ENCODE measurements around the gene SENP6. TPM values are rescaled to one million over a fixed set of nuclear protein-coding genes. Genes with fewer than 3 reads are reported as not detected.

Gene SENP6, protein sequence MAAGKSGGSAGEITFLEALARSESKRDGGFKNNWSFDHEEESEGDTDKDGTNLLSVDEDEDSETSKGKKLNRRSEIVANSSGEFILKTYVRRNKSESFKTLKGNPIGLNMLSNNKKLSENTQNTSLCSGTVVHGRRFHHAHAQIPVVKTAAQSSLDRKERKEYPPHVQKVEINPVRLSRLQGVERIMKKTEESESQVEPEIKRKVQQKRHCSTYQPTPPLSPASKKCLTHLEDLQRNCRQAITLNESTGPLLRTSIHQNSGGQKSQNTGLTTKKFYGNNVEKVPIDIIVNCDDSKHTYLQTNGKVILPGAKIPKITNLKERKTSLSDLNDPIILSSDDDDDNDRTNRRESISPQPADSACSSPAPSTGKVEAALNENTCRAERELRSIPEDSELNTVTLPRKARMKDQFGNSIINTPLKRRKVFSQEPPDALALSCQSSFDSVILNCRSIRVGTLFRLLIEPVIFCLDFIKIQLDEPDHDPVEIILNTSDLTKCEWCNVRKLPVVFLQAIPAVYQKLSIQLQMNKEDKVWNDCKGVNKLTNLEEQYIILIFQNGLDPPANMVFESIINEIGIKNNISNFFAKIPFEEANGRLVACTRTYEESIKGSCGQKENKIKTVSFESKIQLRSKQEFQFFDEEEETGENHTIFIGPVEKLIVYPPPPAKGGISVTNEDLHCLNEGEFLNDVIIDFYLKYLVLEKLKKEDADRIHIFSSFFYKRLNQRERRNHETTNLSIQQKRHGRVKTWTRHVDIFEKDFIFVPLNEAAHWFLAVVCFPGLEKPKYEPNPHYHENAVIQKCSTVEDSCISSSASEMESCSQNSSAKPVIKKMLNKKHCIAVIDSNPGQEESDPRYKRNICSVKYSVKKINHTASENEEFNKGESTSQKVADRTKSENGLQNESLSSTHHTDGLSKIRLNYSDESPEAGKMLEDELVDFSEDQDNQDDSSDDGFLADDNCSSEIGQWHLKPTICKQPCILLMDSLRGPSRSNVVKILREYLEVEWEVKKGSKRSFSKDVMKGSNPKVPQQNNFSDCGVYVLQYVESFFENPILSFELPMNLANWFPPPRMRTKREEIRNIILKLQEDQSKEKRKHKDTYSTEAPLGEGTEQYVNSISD
- total RNA-seq = 59.8 and 89.5 TPM in 2 replicates

DNA sequence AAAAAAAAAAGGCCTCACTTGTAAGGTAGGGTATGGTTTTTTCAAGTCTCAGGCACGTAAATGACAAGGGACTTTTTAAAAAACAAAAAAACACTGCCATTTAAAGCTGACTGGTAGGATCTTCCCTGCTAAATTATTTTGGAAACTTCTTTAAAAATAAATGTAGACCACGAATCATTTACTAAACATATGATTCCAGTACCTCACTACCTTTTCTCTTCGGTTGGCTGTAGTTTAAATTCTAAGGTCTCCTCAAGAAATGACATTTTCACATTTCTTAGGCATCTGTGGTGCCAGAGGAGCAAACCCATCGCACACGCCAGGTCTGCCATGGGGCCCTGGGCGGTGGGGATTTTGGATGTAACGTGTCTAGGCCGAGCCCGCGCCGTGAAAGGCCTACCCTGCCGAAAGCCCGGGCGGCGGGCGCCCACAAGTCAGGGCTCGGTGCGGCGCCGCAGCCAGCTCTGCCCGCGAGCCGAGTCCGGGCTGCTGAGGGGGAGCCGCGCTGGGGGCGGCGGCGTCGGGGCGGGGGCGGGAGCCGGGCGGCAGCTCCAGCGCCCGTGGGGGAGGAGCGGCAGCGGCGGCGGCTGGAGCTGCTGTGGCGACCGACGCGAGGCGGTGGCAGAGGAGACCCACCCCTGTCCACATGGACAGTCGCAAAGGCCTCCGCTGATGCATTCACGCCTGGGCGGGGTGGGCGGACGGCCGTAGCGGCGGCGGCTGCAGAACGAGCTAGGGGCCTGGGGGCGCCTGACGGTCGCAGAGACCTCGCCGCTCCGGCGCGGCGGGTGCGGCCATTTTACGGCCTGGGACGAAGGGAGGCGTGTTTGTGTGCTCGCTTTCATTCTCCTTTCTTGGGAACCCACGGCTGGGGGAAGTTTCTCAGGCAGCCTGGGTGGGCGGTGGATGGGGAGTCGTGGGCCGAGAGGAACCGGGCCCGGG is at the start of gene SENP6:
Gene SENP6, plus strand, starts transcription at position 577 of the 942 bp plus-strand sequence. CDS start 645 bp downstream, outside the sequence.

DNA sequence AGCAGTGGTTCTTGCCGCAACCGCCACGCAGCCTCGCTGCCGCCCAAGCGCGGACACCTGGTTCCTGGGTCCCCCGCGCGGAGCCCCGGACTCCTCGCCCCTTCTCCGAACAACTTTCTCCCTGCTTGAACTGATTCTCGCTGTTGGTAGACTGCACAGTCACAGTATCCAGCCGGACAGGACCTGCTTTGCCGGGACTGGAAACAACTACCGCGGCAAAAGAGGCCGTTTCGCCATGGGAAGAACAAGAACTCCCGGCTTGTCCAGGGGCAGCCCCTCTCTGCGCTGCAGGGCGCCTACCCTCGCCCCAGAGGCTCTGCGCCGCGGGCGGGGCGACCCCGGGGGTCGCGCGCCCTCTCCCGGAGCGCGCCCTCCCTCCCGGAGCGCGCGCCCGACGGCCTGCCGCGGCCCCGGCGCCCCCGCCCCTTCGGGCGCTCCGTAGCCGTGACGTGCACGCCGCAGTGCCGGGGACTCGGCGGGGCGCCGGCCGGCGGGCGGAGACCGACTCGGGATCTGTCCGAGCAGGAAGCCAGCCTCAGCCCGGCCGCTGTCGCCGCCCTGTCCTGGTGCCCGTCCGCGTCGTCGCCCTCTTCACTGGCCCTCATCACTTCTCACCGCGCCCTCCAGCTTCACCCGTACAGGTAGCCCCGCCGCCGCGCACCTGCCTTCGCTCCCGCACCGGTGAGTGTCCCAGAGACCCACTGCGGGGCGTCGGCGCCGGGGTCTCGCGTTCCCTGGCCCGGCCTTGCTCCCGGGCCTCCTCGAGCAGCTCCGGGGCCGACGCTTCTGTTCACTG is 147.3 kb downstream of the SENP6 start, which contains the start of gene MYO6:
Gene MYO6, plus strand, starts transcription at position 497 of the 796 bp plus-strand sequence. CDS start 68,309 bp downstream, outside the sequence.

Other genes with a start within 250 kb of the SENP6 start
- under 0.01 and 0.14 TPM in 2 replicates for gene FILIP1, start 108.1 kb upstream of the SENP6 start, total RNA-seq
- gene MYO6, start 147.4 kb downstream of the SENP6 start, total RNA-seq = 31.1 and 59.6 TPM in 2 replicates